GM12874 (cell line): Measurements from ENCODE around the gene KRT6B.
A peak's percentile ranks its signal among the peaks of the same experiment; 100 is the strongest.

Source experiments
- CTCF ChIP-seq: IDR thresholded peaks from 2 replicates; pipeline ENCODE4 v1.5.1; 2011; ENCODE audit warnings: low read depth, mild to moderate bottlenecking, control low read depth, low read length, moderate library complexity; ENCODE audit not compliant: insufficient read depth

Gene KRT6B

GRCh38 chr12:52419656-52420055 is 32.3 kb downstream of the KRT6B start:
- TF ChIP-seq CTCF: no peak

GRCh38 chr12:52418576-52419110 is 33.3 kb downstream of the KRT6B start:
- TF ChIP-seq CTCF: no peak

- no peak for TF ChIP-seq CTCF
These were observed 34.2 kb downstream of the KRT6B start for GRCh38 chr12:52417740-52418139.

GRCh38 chr12:52416795-52417194 is 35.2 kb downstream of the KRT6B start:
- no peak for TF ChIP-seq CTCF

GRCh38 chr12:52415870-52416750 is 35.8 kb downstream of the KRT6B start:
- no peak for TF ChIP-seq CTCF

GRCh38 chr12:52414936-52415335 is 37.0 kb downstream of the KRT6B start:
- TF ChIP-seq CTCF: no peak

GRCh38 chr12:52413782-52414345 is 38.1 kb downstream of the KRT6B start:
- 0 out of 2 replicates have a peak, but pooled peaks have one; percentile 10 for TF ChIP-seq CTCF
